ENCODE results near the gene ZC3H8.

DNA sequence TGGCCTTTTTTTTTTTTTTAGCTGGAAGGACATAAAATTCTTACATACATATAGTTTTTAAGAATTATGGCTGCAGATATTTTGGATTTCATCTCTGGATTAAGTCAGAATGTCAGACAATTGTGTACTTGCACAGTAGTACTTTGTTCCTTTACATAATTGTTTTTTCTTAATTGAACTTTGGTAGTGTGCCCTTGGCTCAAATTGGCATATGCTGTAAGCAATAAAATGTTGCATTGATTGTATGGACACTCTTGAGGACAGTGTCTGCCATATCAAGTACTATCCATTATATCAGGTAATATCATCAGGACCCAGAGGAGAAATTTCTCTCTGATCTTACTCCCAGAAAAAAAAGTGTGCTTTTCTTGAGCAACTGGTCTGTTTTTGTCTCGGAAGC lies 35.8 kb upstream of the ZC3H8 start:
- TF ChIP-seq, protein P1, sequence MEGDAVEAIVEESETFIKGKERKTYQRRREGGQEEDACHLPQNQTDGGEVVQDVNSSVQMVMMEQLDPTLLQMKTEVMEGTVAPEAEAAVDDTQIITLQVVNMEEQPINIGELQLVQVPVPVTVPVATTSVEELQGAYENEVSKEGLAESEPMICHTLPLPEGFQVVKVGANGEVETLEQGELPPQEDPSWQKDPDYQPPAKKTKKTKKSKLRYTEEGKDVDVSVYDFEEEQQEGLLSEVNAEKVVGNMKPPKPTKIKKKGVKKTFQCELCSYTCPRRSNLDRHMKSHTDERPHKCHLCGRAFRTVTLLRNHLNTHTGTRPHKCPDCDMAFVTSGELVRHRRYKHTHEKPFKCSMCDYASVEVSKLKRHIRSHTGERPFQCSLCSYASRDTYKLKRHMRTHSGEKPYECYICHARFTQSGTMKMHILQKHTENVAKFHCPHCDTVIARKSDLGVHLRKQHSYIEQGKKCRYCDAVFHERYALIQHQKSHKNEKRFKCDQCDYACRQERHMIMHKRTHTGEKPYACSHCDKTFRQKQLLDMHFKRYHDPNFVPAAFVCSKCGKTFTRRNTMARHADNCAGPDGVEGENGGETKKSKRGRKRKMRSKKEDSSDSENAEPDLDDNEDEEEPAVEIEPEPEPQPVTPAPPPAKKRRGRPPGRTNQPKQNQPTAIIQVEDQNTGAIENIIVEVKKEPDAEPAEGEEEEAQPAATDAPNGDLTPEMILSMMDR (IDR thresholded peaks at IDR 0.05): no peak
- no peak for TF ChIP-seq POLR2AphosphoS5 (IDR thresholded peaks at IDR 0.05; ENCODE audit: insufficient read depth in 1 of 2, low read depth in 1 of 2)
- TF ChIP-seq POLR2A (IDR thresholded peaks at IDR 0.05): no peak
